CD4-positive, alpha-beta T cell treated with Interleukin-4 for 4 hours (primary cell): Measurements from ENCODE around the gene NR5A1.

Experiments used
- DNase-seq: peaks from one replicate; pipeline ENCODE4 v3.0.0-alpha.2; 2020

The NR5A1 gene

GRCh38 chr9:124437086-124437485 lies 70.1 kb downstream of the NR5A1 start:
- no peak for DNase-seq

- DNase-seq = no peak
These were observed 70.9 kb downstream of the NR5A1 start for GRCh38 chr9:124436320-124436719.
